ENCODE measurements around the gene CDH4.

CDH4 gene

DNA sequence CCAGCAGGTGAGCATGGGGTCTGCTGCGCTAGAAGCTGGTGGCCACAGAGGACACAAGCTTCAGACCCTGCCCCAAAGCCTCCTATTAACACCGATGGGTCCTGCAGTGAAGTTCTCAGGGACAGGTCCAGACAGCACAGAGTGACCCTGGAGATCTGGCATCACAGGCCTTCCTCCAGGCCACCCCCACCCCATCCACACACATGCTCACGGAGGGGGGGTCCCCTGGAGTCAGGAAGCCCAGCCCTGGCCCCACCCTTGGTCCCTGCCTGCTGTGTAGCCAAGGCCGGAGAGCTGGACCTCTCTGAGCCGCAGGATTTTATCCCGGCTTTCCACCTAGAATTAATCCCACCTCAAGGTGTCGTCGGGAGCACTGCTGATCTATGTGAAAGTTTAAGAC lies 646.3 kb downstream of the CDH4 start:
- DNase-seq: no peak

DNA sequence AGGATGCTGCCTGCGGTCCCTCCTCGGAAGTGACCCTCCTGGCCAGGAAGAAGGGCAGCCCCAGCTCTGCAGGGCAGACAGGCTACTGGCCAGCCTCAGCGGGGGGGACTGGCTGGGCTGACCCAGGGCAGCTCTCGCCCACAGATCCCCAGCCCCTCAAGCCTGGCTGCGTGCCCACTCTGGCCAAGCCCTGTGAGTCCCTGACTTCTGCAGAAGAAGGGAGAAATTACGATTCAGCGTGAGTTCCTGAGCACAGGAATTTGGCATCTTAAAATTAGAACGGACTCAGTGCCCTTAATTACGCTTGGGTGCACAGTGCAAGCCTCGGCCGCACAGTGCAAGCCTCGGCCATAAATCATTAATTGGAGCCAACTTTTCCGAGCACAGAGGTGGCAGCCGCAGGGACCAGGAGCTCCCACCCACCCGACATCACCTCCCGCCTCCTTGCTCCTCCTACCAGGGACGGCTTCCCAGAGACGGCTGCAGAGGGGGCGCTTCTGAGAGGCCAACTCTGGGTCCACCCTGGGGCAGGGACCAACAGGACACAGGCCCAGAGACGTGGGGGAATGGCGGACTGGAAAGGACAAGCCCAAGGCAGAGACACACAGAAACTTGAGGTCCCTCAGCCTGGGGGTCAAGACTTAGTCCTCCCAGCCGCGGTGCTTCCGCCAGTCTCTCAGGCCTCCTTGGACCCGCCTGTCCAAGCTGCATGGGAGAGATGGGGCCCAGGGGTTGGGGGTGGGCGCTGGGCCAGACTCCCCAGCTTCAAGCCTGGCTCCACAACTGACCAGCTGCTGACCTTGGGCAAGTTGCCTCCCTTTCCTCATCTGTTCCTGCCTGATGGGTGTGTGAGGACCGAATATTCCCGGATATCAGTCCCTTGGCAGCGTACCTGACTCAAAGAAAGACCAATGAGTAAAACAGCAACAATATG lies 648.2 kb downstream of the CDH4 start:
- DNase-seq: no peak

DNA sequence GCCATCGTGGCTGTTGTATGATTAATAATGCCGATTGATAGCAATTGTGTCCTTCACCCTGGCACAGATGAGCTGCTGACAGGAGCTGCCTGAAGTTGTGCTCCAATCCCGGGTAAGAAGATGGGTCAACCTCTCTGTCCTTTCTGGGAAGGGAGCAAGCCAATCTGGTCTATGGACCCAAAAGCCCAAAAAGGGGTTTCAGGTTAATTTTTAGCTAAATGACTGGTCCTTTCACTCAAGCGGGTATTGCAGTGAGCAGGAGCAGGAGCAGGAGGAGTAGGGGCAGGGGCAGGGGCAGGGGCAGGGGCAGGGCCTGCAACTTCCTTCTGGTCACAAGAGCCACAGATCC lies 648.9 kb downstream of the CDH4 start:
- no peak for DNase-seq

DNA sequence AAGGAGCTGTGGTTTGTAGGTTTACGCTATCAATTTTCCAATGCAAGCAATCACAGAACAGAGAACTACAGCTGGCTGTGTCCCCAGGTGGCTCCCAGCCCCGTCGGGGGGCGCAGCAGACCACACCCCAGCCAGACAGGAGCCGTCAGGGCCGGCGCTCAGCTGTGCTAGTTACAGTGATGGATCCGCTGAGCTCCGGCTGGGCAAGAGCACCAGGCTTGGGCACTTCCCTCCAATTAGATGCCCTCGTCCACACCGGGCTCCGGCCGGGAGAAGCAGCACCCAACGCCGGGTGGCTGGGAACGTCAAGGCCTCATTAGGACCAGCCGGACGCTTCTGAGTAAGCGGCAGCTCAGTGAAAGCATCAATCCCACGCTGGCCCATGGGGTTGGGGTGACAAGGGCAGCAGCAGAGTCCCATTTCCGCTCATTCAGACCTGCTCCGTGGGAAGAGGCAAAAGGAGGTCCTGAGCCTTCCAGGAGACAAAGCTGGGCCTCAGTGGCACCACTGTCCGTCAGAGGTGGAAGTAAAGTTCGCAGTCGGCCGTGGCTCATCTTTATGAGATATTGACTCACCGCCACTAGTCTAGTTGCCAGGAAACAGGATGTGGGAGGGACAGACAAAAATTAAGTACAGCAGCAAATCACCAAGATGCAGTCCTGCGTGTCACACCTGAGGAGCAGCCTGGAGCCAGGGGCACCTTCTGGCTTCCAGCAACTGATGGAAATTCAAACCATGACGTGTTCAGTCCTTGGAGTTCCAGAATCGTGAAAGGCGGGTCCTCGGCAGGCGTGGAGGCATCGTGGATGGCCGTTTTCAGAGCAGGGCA lies 649.5 kb downstream of the CDH4 start:
- DNase-seq: no peak

DNA sequence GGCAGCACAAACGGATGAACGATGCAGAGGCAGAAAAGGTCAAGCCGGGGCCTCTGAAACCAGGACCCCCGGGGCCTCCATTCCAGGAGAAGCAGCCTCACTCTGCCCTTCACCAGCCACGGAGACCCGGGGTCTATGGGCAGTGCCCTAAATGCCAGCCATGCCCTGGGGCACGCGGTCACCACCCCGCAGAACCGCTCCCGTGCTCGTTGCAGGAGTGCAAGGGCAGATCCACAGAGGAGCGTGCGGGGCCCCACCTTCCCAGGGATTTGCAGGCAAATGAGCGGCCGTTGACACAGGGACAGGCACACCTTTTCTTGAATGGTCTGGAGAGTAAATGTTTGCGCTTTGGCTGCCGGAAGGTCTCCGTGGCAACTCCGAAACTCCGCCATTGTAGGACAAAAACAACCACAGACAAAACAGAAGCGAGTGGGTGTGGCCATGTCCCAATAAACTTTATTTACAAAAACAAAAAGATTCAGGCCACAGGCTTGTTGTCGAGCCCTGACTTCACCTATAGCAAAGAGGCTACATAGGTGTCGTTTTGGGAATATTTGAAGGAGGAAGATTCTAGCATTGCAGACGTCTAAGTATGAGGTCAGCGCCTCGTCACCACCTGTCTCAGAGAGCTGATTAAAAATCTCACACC lies 650.3 kb downstream of the CDH4 start:
- DNase-seq: no peak

DNA sequence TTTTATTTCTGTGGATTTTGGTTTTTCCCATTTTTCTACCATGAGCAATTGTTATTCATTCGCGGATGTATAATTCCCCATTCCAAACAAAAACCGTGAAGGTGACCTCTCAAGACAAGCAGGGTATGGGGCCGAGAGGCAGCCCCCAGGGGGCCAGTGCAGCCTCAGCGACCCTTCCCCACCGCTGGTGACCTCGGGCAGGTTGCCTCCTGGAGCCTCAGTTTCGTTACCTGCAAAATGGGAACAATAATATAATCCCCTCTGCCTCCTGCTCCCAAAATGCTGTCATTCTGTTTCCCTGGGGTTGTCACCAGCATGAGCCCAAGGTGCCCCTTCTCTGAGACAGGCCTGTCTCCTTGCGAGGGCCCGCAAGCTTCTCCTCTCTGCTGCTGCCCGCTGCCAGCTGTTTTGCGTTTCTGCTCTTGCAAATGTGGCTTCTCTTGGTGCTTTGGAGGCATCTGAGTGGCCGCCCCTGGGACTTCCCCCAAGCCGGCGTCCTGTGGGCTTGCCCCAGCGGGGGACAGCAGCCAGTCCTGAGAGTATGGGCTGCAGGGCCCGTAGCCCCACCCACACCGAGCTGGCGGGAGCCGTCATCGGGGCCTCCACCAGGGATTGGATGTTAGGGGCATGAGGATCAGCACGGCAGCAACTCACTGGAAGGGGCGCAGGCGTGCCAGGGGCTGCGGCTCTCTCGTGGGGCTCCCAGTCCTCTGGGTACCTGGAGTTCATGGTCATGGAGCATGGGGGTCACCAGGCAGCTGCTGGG lies 651.7 kb downstream of the CDH4 start:
- no peak for DNase-seq

DNA sequence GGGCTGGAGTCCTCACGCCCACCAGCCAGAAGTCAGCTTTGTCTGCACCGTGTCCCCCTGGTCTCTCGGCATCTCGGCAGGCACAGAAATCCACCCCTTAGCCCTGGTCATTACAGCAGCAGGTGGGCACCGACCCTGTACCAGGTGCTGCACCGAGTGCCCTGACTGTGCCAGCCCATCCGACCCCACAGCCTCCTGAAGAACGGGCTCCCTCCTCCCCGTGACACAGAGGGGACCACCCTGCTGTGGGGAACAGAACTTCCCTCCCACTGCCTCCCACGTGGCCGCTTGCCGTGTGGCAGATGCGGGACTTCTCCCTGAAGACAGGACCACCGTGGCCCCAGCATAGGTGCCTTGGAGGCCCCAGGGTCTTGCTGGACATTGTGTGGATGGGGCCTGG lies 652.4 kb downstream of the CDH4 start:
- DNase-seq: no peak

DNA sequence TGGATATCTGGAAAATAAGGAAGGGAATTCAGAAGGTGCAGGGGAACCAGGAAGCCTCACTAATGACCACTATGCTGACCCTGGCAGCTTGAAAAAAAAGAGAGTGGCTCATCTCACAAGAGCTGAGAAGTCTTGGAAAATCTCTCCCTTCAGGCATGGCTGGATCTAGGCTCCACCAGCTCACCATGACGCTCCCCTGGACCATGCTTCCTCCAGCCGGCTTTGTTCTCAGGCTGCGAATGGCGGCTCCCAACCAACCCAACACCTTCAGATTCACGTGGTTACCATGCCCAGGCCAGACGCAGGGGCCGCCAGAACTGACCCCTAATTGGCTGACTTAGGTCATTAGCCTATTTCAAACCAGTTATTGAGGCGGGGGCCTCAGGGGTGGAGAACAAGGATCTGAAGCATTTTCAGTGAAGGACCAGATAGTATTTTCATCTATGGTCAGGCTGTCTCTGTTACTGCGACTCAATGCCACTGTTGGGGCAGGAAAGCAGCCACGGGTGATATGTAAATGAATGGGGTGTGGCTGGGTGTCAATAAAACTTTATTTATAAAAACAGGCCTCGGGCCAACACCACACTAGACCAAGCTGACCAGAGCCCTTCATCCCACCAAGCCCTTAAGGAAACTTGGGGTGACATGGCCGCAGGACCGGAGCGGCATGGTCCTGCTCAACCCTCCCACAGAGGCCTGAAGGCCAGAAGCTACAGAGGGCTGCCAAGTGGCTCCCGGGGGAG lies 653.9 kb downstream of the CDH4 start:
- DNase-seq: no peak

DNA sequence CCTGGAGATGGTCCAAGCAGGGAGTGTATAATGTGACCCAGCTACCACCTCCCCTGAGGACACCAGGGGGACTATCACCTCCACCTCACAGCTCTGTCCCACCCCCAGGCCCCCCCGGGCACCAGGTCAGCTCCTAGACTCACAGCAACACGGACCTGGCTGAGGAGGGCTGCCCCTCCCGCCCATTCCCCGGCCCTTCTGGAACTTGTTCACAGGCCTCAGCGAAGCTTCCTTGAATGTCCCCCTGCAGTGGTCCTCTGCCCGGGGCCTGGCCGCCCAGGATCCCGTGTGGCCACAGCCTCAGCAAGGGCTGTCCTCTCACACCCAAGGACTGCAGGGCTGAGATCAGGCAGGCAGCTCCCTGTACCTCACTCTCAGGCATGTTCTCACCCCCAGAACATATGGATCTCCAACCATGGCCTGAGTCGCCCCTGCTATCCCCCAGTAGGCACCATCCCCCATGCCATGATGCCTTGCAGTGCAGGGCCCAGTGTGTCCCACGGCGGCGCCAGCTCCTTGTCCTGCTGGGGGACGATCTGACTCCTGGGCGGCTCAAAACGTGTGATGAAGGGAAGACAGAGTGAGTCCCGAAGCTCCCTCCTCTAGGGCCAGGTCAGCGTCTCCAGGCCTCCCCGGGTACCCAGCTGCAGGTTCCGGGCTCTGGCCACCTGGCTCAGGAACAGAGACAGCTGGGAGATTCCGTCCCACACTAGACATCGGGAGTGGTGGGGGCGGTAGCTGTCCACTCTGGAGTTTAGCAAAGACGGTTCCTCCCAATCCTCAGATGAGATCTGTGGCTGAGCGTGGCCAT lies 655.2 kb downstream of the CDH4 start:
- DNase-seq: no peak

DNA sequence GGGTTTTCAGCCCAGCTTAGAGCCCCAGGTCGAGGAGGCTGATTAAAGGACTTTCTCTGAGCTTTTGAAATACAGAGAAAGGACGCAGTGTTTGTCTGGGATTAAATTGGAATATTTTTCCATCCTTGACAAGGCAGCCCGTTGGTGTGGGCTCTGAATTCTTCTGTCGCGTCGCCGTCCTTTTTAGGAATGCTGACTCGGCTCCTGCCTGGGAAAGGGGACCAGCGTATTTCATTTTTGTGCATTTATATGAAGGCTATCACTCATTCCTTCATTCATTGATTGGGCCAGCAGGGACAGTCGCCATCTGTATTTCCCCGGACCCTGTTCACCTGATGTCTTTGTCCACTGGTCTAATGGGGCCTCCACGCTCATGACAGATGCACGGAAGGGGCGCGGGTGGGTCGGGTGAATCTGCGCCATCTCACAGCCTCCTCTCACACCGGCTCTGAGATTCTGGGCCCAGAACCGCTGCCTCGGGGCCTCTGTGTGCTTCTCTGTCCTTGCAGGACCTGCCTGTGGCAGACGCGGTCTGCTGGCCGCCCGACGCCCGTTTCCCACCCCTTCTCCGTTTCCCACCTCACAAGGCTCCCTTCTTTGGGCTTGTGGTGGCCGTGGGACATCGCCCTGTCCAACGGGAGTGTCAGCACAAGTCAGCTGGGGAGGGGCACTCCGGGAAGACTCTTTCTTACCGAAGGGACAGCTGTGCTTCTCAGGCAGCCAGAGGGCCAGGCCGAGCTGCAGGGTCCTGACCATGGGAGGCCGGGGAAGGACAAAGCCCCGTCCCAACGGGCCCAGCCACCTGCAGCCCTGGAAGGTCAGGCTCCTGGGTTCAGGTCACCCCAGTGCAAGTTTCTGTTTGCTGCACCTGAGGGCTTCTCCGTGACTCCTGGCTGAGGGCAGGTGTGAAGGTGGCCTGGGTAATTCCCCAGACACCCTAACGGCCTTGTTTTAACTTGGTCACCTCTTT lies 656.3 kb downstream of the CDH4 start:
- DNase-seq: no peak

DNA sequence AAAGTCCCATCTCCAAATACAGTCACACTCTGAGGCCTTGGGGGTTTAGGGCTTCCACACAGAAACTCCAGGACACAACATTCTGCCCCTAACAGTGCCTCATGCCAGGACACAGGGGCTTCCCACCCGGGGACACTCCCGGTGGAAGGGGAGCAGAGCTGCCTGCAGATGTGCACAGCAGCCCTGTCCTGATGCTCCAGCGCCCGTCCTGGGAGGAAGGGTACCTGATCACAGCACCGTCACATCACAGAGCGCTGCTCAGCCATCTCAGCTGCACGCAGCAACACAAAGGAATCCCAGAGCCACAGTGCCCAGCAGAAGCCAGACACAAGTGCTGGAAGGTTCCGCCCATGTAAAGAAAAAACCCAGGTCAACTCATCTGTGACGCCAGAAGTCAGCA lies 657.0 kb downstream of the CDH4 start:
- DNase-seq: no peak

DNA sequence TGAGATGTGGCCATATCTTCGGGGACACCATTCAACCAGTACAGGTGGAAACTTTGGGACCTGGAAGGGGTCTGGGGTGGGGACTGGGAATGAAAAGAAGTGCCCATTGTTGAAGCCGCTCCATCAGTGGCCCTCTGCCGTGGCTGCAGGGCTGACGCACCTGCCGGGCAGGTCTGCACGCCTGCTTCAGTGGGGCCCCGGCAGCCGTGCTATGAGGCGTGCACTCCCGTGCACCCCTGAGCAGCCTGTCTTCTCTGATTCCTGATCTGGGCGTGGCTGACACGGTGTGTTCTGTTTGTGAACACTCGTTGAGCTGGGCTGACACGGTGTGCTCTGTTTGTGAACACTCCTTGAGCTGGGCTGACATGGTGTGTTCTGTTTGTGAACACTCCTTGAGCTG lies 657.8 kb downstream of the CDH4 start:
- DNase-seq: no peak

DNA sequence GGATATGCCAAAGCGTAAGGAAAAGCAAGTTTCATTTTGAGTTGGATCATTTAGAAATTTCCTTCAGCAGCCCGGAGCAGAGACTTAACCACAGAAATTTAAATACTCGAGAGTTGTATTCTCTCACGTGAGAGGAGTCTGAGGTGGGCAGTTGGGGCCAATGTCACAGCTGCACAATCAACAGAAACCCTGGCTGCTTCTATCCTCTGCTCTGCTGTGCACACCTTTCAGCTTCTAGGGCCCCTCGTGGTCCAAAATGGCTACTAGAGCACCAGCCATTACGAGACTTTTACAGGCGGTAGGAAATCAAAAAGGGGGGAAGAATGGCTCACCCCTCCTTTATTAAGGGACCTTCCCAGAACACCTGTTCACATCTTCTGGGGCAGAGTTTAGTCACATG lies 659.8 kb downstream of the CDH4 start:
- DNase-seq: no peak

DNA sequence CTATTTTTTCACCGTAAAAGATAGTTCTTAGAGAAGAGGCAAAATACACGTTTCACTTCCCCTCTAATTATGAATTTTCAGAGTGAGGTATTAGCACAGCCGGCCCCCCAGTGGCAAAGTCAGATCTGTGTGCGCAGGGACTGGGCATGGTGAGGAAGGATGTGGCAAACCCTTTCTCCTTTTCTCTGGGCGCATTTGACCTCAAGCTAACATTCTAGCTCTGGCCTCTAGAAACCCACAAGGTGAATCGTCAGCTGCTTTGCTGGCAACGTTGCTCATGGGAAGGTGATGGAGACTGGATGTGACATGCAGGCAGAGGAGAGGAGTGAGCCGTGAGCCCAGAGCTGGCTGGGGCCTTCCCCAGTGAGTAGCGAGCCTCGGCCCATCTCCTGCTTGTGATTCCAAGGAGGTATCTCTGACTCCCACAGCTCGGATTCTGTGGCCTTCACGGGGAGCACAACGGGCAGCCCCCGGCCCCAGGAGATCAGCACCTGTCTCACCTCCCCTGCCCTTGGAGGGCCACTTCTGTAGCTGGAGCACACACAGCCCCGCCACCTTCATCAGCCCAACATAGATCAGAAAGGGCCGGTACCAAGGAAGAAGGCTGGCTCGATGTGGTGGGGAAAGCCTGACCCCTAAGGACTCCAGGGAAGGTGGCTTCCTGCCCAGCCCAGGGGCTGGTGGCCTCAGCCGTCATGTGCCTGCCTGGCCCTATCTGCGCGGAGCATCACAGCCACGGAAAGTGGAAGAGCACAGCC lies 660.8 kb downstream of the CDH4 start:
- no peak for DNase-seq

DNA sequence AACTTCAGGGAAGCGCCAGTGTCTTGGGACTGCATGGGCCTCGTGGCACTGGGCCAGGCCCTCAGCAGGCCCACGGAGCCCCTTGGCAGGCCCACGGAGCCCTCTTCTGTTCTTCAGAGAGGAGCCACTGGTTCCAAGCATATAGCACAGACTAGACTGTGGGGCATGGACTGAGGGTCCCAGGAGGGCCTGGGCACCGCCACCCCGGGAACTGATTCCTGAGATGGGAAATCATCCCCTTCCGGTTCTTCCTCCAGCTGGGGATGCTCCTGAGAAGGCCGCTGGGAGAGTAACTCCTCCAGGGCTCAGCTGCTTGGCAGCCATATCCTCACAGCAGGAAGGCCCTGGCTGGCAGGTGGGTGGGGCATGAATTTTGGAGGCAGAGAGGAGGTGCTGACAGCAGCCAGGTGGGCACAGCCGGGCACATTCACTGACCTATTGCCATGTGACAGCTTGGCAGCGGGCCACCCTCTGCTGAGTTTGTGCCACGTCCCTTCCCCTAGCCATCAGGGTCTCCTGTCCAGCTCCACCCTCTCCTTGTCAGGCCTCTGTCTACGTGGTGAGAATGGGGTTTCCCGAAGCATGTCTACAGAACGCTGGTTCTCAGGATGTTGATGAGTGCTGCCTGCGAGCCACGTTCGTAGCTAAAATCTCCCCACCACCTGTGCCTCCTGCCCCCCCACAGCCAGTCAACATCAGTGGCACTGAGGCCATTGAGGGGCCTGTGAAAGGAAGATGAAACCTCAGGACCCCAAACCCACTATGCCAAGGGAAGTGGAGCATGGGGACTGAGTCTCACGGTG lies 661.6 kb downstream of the CDH4 start:
- DNase-seq: no peak

DNA sequence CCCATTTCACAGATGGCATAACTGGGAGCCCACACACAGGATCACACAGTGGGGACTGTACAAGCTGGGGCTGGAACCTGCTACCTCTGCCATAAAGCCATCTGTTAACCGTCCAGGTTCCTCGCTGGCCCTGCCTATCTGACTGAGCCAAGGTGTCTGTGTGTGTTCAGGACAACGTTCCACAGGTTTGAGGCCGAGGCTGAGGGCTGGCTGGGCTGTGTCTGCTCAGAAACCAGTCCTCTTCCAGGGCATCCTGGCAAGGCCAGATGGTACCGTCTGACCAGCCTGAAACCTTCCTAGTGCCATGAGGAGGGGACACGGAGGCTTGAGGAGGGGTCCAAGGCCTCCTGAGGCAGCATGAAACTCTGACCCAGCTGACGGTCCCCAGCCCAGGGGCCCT lies 663.0 kb downstream of the CDH4 start:
- DNase-seq: no peak

DNA sequence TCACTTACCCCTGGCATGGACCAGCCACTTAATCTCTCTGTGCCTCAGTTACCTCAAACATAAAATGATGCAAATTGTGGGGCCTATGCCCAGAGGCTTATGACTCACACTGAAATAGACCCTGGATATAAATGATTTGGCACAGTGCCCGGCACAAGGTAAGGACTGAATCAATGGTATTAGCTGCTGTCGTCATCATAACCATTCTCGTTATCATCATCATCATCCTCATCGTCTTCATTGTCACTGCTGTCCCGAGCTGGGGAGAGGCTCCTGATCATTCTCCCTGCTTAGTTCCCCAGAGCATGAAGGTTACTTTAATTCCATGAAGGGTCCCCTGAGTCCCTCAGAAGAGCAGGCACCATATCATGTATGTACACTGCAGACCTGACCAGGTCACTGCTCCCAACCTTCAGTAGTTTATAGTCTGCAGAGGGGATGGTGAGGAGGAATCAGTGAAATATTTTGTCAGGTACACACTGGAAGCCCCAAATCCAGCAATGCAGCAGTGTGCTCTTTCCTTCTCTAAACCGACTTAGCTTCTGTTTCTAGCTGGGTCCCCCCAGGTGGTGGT lies 664.3 kb downstream of the CDH4 start:
- DNase-seq: no peak

Measured in SIG-M5 (cell line).